Measurements from ENCODE around the gene ZFR. TPM values are rescaled to one million over a fixed set of nuclear protein-coding genes. Genes with fewer than 3 reads are reported as not detected.
A peak's percentile ranks its signal among the peaks of the same experiment; 100 is the strongest.
"Not testable (repeated sequence)": the region's sequence is repeated elsewhere in the genome, so short reads cannot be mapped to it uniquely, and the experiment has no call there.

Gene ZFR
- total RNA-seq, 2 donors from 2014 or later: 63.7 to 70.4 TPM

DNA sequence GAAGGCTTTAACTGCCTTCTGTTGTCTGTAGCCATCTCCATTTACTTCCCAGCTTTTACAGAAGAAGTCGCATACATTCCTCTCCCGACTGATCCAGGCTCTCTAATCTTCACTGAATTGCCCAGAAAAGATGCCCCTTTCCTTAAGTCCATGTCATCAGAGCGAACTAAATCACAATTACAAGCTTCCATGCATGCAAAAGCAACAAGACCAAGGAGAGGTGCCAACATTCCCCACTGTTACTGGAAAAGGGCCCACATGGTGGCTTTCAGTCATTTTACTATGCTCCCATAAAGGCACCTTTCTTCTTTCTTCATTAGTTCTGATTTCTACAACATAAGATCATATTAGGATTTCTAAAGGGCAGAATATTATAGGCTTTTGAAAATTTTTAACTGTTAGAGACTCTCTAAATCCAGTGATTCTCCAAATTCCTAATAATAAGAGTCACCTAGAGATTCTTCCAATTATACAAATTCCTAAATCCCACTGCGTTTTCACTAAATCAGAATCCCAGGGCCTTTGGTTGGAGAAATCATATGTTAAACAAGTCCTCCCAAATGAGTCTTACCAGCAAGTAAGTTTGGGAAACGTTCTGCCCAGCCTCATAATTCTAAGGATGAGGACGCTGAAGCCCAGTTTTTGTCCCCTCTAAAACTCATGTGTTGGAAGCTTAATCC is 17.0 kb upstream of the ZFR start:
- ATAC-seq (replicated peaks): no peak
- H3K9me3 Mint-ChIP-seq: no peaks in the 10 kb centered on the region
- H3K4me3 Mint-ChIP-seq: no peak overlapping the region
- H3K36me3 Mint-ChIP-seq (ENCODE audit: low read depth): no peaks in the 10 kb centered on the region
- H3K4me1 Mint-ChIP-seq: peaks cover 10% of the 10 kb centered on the region
- peaks cover 2% of the 10 kb centered on the region for H3K27me3 Mint-ChIP-seq
- H3K27ac Mint-ChIP-seq: no peak overlapping the region

DNA sequence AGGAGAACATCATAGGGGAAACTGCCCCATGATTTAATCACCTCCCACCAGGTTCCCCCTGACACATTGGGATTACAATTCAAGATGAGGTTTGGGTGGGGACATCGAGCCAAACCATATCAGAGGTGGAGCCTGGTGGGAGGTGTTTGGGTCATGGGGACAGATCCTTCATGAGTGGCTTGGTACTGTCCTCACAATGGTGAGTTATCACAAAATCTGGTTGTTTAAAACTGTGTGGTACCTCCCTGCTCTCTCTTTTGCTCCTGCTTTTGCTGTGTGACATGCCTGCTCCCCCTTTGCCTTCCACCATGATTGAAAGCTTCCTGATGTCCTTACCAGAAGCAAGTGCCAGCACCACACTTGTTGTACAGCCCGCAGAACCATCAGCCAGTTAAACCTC is 16.2 kb upstream of the ZFR start:
- no peaks in the 10 kb centered on the region for H3K9me3 Mint-ChIP-seq
- peaks cover 10% of the 10 kb centered on the region for H3K4me1 Mint-ChIP-seq
- no peaks in the 10 kb centered on the region for H3K36me3 Mint-ChIP-seq (ENCODE audit: low read depth)
- H3K27ac Mint-ChIP-seq: no peak overlapping the region
- no peak overlapping the region for H3K4me3 Mint-ChIP-seq
- peaks cover 4% of the 10 kb centered on the region for H3K27me3 Mint-ChIP-seq
- ATAC-seq (replicated peaks): no peak

DNA sequence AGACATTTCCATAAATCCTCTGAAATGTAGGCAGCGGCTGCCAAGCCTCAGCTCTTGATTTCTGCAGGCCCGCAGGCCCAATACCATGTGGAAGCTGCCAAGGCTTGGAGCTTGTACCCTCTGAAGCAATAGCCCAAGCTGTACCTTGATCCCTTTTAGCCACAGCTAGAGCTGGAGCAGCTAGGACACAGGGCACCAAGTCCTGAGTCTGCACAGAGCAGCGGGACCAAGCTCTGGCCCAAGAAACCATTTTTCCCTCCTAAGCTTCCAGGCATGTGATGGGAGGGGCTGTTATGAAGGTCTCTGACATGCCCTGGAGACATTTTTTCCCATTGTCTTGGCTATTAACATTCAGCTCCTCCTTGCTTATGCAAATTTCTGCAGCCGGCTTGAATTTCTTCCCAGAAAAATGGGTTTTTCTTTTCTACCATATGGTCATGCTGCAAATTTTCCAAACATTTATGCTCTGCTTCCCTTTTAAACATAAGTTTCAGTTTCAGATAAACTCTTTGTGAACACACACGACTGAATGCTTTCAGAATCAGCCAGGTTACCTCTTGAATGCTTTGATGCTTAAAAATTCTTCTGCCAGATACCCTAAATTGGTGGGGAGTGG is 14.4 kb upstream of the ZFR start:
- ATAC-seq (replicated peaks): no peak
- H3K9me3 Mint-ChIP-seq: no peaks in the 10 kb centered on the region
- no peak overlapping the region for H3K27ac Mint-ChIP-seq
- H3K4me3 Mint-ChIP-seq: no peak overlapping the region
- peaks cover 4% of the 10 kb centered on the region for H3K27me3 Mint-ChIP-seq
- H3K36me3 Mint-ChIP-seq (ENCODE audit: low read depth): no peaks in the 10 kb centered on the region
- H3K4me1 Mint-ChIP-seq: peaks cover 10% of the 10 kb centered on the region

DNA sequence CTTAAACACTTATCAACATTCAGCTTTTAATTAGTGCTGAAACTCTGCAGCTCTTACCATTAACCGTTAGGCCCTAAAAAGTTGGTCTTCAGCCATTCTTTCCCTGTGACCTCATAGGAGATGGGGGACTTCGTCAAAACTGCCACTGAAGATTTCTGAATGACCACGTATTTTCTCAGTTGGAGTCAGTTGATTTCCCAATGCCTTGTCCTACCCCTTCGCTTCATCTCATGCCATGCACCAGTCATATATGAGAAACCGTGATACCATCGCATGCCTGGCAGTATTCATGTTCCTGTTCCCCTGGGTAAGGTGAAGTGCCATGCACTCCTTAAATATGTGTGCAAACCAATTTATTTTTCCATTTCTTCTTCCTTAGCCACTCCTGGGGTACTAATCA is 10.8 kb upstream of the ZFR start:
- Mint-ChIP-seq H3K9me3 (no peaks in the 10 kb centered on the region), H3K27me3 (peaks cover 4% of the 10 kb centered on the region), H3K36me3 (ENCODE audit: low read depth) (no peaks in the 10 kb centered on the region), H3K27ac (no peak overlapping the region), H3K4me3 (no peak overlapping the region), H3K4me1 (no peaks in the 10 kb centered on the region)
- ATAC-seq (replicated peaks): no peak

DNA sequence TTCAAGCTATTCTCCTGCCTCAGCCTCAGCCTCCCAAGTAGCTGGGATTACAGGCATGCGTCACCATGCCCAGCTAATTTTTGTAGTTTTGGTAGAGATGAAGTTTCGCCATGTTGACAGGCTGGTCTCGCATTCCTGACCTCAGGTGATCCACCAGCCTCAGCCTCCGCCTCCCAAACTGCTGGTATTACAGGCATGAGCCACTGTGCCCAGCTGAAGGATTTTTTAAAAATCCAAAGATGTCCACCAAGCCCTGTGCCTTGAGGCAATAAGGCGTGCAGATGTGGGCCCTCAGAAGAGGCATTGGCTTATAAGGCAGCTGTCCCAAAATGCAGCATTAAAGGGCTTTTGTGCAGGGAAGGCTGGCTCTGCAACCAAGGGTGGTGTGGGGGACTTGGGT is 10.3 kb upstream of the ZFR start:
- ATAC-seq (replicated peaks): no peak
- H3K27me3 Mint-ChIP-seq: peaks cover 4% of the 10 kb centered on the region
- H3K4me1 Mint-ChIP-seq: no peaks in the 10 kb centered on the region
- H3K27ac Mint-ChIP-seq: no peak overlapping the region
- H3K9me3 Mint-ChIP-seq: no peaks in the 10 kb centered on the region
- H3K4me3 Mint-ChIP-seq: no peak overlapping the region
- H3K36me3 Mint-ChIP-seq (ENCODE audit: low read depth): no peaks in the 10 kb centered on the region

DNA sequence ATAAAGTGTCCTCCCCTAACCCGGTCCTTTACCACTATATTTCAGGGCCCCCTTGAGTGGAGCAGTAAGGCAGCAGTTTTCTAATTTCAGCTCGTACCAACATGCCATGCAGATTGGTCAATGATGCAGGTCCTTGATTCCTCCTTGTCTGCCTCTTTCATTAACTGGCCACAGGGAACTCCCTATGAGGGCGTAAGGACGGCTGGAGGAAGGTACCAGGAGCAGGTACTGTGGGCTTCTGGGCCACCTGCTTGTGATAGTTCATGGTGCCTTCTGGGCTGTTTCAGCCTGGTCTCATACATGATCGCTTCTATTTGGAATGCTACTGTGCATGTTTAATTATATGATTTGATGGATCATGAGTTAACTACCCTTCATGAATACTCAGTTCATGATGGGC is 9.4 kb upstream of the ZFR start:
- no peak for ATAC-seq (replicated peaks)
- H3K4me3 Mint-ChIP-seq: no peak overlapping the region
- no peaks in the 10 kb centered on the region for H3K9me3 Mint-ChIP-seq
- H3K36me3 Mint-ChIP-seq (ENCODE audit: low read depth): no peaks in the 10 kb centered on the region
- no peaks in the 10 kb centered on the region for H3K4me1 Mint-ChIP-seq
- H3K27me3 Mint-ChIP-seq: peaks cover 4% of the 10 kb centered on the region
- H3K27ac Mint-ChIP-seq: no peak overlapping the region

DNA sequence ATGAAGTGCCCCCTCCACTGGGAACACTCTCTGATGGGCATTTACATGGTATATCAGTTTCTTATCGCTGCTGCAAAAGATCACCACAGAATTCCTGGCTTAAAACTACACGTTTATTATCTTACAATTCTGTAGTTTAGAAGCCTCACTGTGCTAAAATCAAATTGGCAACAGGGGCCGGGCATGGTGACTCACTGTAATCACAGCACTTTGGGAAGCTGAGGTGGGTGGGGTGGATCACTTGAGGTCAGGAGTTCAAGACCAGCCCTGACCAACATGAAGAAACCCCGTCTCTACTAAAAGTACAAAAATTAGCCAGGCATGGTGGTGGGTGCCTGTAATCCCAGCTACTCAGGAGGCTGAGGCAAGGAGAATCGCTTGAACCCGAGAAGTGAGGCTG is 7.8 kb upstream of the ZFR start:
- H3K4me3 Mint-ChIP-seq; H3K27me3 Mint-ChIP-seq; H3K36me3 Mint-ChIP-seq (ENCODE audit: low read depth); H3K9me3 Mint-ChIP-seq; H3K27ac Mint-ChIP-seq; H3K4me1 Mint-ChIP-seq; ATAC-seq (replicated peaks): not testable (repeated sequence)

DNA sequence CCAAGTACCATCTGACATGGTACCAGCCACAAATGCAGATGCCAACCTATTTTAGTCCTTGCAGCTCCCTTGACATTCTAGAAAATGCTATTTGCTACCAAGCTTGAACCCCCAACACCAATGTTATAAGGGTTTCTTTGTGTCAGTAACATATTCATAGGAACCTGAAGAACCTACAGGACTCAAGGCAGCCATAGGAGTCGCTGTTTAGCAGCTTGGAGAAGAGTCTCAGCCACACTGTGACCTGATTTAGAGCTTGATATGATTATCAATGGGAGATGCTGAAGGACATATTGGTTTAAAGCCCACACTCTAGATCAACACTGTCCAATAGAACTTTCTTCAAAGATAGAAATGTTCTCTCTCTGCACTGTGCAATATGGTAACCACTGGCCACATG is 6.4 kb upstream of the ZFR start:
- peak; percentile 39 for ATAC-seq (replicated peaks)
- no peaks in the 10 kb centered on the region for H3K4me1 Mint-ChIP-seq
- no peaks in the 10 kb centered on the region for H3K36me3 Mint-ChIP-seq (ENCODE audit: low read depth)
- no peaks in the 10 kb centered on the region for H3K9me3 Mint-ChIP-seq
- no peaks in the 10 kb centered on the region for H3K27me3 Mint-ChIP-seq
- no peak overlapping the region for H3K4me3 Mint-ChIP-seq
- H3K27ac Mint-ChIP-seq: no peak overlapping the region

DNA sequence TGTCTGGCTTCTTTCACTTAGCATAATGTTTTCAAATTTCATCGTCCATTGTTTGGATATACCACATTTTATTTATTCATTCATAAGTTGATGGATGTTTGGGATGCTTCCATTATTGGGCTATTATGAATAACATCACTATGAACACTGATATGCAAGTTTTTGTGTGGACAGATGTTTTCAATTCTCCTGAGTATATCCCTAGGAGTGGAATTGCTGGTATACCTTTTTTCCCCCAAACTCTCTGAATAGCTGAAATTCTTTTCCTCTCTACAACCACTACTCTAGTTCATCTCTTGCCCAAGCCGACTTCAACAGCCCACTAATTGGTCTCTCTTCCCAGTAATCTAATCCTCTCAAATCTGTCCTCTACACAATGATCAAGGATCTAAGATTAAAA is 4.7 kb upstream of the ZFR start:
- ATAC-seq (replicated peaks): no peak
- H3K4me3 Mint-ChIP-seq: no peak overlapping the region
- H3K36me3 Mint-ChIP-seq (ENCODE audit: low read depth): peaks cover 7% of the 10 kb centered on the region
- no peak overlapping the region for H3K27ac Mint-ChIP-seq
- no peaks in the 10 kb centered on the region for H3K9me3 Mint-ChIP-seq
- H3K27me3 Mint-ChIP-seq: no peaks in the 10 kb centered on the region
- H3K4me1 Mint-ChIP-seq: no peaks in the 10 kb centered on the region

DNA sequence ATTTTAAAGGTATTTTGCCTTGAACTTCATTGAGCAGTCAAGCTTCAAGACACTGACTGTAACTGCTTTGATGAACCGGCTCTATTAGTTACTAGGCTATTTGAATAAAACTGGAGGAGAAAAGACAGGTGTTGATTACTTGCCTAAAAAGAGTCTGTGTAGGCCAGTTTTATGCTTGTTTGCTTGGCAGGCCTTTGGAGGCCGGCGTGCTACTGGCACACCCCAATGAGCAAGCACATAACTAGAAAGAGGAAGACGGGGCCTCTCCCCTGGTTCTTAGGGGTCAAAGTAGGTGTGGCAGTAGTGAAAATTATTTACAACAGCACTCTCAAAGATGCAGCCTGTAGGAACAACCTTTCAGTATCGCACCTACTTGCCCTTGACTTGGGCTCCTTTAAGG is 2.1 kb upstream of the ZFR start:
- H3K4me1 Mint-ChIP-seq: peaks cover 10% of the 10 kb centered on the region
- ATAC-seq (replicated peaks): no peak
- H3K27ac Mint-ChIP-seq: no peak overlapping the region
- no peaks in the 10 kb centered on the region for H3K9me3 Mint-ChIP-seq
- no peak overlapping the region for H3K4me3 Mint-ChIP-seq
- H3K36me3 Mint-ChIP-seq (ENCODE audit: low read depth): peaks cover 28% of the 10 kb centered on the region
- no peaks in the 10 kb centered on the region for H3K27me3 Mint-ChIP-seq

DNA sequence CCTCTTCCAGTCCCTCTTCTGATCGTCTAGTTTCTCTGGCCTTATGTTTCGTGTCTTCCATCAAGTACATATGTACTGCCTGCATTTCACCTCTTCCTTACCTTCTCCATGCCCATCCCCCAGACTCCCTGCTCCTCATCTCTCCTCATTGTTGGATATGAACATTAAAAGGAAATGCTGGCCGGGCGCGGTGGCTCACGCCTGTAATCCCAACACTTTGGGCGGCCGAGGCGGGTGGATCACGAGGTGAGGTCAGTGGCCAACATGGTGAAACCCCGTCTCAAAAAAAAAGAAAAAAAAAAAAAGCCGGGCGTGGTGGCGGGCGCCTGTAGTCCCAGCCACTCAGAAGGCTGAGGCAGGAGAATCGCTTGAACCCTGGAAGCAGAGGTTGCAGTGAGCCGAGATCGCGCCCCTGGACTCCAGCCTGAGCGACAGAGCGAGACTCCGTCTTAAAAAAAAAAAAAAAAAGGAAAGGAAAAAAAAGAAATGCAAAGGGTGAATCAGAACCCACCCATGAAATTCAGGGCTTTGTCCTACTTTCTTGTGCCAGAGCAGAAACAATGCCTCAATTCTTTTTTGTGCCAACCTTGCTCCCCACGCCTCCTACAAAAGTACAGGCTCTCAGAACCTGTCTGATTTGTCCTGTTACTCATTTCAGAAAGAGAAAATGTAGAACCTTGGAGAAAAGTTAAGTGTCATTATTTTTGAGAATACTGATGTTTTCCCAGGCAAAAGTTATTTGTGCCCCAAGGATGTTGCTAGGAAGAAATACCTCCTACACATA is 1.5 kb upstream of the ZFR start:
- H3K9me3 Mint-ChIP-seq: no peaks in the 10 kb centered on the region
- no peaks in the 10 kb centered on the region for H3K27me3 Mint-ChIP-seq

DNA sequence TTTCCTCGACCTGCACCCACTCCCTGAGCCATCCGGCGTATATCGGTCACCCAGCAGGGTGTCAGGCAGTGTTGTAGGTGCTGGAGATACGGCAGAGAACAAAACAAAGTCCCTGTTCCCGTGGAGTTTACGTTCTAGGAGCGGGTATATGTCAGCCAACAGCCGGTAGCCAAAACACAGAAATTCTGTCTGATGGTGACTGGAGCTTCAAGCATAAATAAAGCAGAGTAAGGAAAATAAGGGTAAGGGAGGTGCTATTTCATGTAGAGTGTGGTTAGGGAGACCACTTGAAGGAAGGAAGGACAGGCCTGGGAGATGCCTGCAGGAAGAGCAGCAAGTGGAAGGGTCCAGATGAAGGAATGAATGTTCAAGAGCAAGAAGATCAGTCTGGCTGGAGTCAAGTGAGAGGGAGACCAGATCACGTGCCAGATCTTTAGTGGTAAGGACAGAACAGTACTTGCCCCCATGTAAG is 783 bp upstream of the ZFR start:
- peak overlapping the region; percentile 92 for H3K27ac Mint-ChIP-seq

More for the DNA sequence above, 1.5 kb upstream of the ZFR start:
- peaks cover 34% of the 10 kb centered on the region for H3K36me3 Mint-ChIP-seq (ENCODE audit: low read depth)
- H3K4me3 Mint-ChIP-seq: peak overlapping the region; percentile 90
- no peak for ATAC-seq (replicated peaks)
- peaks cover 10% of the 10 kb centered on the region for H3K4me1 Mint-ChIP-seq
- no peak overlapping the region for H3K27ac Mint-ChIP-seq

DNA sequence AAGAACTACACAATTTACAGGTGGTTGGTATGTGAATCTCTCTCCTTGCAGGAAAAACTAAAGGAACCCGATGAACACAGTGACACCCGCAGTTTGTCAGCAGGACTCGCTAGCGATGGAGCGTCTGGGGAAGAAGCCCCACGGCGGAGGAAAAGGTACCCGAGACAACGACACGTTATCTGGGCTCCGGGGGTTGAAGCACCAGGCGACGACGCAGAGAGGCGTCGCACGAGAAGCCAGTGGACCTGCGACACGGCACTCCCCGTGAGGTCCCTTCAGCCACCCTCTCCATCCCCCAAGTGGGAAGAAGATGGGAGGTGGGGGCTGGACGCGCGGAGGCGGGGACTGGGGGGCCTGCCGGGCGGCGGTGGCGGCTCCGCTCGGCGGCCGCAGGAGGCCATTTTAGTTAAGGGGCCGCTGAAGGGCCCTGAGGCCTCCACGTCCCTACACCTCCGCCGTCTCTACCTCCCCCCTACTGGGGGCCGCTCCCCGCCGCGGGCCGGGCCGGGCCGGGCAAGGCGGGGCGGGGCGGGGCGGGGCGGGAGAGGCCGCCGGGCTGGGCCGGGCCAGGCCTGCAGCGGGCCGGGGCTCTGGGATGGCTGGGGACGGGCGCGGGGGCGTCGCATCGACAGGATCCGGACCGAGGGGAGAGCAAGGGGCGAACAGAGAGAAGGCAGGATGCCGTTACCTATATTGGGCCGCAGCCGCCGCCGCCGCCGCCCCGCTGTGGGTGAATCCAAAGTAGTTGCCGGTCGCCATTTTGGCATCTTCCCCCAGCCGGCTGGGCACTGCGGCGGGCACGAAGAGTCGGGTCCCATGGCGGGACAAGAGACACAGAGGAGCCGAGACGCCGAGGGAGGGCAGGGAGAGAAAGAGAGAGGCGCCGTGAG is 754 bp downstream of the ZFR start:
- Mint-ChIP-seq H3K4me1 (peaks cover 11% of the 10 kb centered on the region), H3K4me3 (peak overlapping the region; percentile 90), H3K27ac (peak overlapping the region; percentile 97), H3K36me3 (ENCODE audit: low read depth) (peaks cover 53% of the 10 kb centered on the region), H3K9me3 (no peaks in the 10 kb centered on the region), H3K27me3 (no peaks in the 10 kb centered on the region)
- ATAC-seq (replicated peaks): peak; percentile 26

More for the DNA sequence above, 783 bp upstream of the ZFR start:
- peaks cover 10% of the 10 kb centered on the region for H3K4me1 Mint-ChIP-seq
- H3K36me3 Mint-ChIP-seq (ENCODE audit: low read depth): peaks cover 38% of the 10 kb centered on the region
- H3K4me3 Mint-ChIP-seq: peak overlapping the region; percentile 90
- no peak for ATAC-seq (replicated peaks)
- no peaks in the 10 kb centered on the region for H3K27me3 Mint-ChIP-seq
- no peaks in the 10 kb centered on the region for H3K9me3 Mint-ChIP-seq

DNA sequence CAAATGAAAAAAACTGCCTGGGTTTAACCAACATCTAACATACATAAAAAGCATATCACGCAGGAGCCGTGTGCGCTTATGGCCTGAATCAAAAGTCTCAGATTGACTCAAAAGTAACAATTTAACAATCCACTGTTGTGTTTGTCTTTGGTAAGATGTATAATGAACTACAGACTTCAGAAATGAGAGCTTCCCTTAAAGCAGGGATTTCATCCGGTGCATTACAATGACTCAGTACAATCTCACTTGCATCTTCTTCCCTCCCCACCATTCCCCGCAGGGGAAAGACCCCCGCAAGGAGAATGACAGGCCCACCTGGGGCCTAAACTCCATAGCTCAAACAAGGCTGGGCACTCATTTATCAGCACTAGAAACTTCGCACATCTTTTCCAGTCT is 1.4 kb downstream of the ZFR start:
- Mint-ChIP-seq H3K4me1 (peaks cover 16% of the 10 kb centered on the region), H3K4me3 (peak overlapping the region; percentile 90), H3K27me3 (no peaks in the 10 kb centered on the region), H3K9me3 (no peaks in the 10 kb centered on the region), H3K27ac (peak overlapping the region; percentile 97), H3K36me3 (ENCODE audit: low read depth) (peaks cover 60% of the 10 kb centered on the region)
- peak; percentile 73 for ATAC-seq (replicated peaks)
